Activated CD8-positive, alpha-beta memory T cell treated with anti-CD3 and anti-CD28 coated beads, Interleukin-2, amount 50 U/mL, for 48 hours (primary cell): Measurements from ENCODE around the gene DNAH8.
A peak's percentile ranks its signal among the peaks of the same experiment; 100 is the strongest.

Experiments used
- DNase-seq: peaks from one replicate; pipeline ENCODE4 v3.0.0-alpha.2; 2020

DNAH8 gene

GRCh38 chr6:38701551-38701950, 13.6 kb upstream of the DNAH8 start:
- no peak for DNase-seq

GRCh38 chr6:38702558-38703397, 12.3 kb upstream of the DNAH8 start, which contains the start of gene GLO1:
Gene GLO1, minus strand, starts transcription at chr6:38703145. Its CDS starts 91 bp downstream, at chr6:38703054.
- DNase-seq: peak; percentile 96

- DNase-seq: no peak
Measured at GRCh38 chr6:38703949-38704590, 11.0 kb upstream of the DNAH8 start.

DNA sequence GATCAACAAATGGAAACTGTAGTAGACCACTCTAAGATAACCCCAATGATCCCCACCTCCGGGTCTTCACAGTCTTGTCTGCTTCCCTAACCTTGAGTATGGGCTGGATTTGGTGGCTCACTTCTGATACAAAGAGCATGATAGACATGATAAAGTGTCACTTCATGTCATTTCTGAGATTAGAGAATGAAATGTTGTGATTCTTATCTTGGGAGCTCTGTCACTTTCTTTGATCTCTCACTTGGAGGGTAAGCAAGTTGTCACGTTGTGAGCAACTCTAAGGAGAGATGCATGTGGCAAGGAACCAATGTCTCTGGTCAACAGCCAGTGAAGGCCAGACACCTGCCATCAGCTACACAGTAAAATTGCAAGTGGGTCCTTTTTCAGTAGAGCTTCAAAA, 9.2 kb upstream of the DNAH8 start:
- no peak for DNase-seq

GRCh38 chr6:38708496-38708895, 6.6 kb upstream of the DNAH8 start:
- DNase-seq: no peak

DNA sequence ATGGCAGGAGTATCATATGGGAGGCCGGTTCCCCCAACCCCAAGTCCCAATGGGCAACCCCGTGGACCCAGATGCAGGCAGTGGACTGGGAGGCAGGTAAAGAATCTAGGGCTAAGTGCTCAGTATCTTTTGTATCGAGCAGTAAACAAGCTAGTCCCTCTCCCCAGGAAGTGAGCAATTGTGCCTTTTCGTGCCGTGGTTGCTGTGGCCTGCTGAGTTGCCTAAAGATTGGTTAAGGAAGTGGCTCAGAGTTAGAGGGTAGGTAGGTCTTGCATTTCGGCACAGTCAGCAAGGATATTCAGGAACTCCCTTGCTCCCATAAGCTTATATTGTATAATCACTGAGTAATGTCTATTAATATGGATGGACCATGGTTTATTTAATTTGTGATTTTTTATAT, 1.3 kb upstream of the DNAH8 start:
- DNase-seq: peak; percentile 75

DNA sequence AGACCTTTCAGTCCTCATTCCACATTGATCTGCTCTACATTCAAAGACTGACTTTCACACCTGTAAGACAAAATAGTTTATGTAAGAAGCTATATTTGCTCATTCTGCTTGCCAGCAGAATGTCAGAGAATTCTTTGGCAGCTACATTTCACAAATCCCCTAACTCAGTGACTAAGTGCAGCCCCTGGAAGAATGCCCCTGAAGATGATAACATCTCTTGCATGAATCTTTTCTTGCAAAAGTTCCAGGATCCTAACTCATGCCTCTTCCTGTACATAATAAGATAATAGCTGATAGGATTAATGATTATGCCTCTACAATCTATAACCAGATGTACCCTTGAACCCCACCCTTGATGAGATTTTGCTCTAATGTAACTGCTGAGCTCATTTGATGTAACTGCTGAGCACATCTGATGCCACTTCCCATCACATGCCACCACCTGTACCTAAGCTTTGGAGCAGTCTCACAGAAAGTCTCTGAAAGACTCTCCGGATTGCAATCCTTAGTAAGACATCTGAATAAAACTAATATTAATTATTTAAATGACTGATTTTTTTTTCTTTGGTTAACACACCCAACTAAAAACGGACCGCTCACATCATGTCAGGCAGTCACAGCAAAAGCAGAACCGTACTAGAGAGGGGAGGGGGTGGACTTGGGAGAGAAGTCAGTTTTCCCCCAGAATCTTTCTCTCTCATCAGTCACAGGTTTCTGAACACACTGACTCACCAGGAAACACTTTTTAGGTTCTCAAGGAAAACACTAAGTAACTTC, 684 bp upstream of the DNAH8 start:
- no peak for DNase-seq

DNA sequence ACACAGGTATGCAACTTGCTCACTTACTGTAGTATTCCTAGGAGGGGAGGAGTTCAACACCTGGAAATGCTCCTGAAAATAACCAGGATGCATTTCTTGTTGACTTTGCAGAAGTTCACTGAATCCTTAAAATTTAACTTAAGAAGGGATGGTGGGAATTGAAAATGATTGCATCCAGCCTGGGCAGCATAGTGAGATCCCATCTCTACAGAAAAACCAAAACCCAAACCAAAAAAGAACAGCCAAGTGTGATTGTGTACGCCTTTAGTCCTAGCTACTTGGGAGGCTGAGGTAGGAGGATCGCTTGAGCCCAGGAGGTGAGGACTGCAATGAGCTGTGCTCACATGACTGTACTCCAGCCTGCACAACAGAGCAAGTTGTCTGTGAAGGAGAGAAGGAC, 1.7 kb downstream of the DNAH8 start:
- no peak for DNase-seq

GRCh38 chr6:38719358-38719757, 4.2 kb downstream of the DNAH8 start:
- DNase-seq: no peak

GRCh38 chr6:38720295-38720694, 5.2 kb downstream of the DNAH8 start:
- no peak for DNase-seq

DNA sequence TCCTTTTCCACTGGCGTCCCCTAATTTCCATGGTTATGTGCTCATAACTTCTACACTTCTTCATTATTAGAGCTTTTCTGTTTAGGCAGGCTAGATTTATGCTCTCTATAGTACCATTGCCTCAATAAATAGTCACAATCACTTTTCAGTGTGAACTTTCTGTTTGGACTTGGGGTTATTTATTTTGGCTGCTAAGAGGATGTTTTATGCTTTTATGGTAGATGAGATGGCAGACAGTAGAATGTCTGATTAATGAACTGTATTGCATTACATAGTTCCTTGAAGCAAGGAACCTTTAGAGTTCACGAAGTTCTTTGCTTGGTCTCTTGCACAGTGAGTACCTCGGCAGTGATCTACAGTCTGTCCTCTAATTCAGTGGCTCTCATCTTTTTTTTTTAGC, 6.9 kb downstream of the DNAH8 start:
- no peak for DNase-seq

GRCh38 chr6:38722727-38723334, 7.7 kb downstream of the DNAH8 start:
- no peak for DNase-seq

DNA sequence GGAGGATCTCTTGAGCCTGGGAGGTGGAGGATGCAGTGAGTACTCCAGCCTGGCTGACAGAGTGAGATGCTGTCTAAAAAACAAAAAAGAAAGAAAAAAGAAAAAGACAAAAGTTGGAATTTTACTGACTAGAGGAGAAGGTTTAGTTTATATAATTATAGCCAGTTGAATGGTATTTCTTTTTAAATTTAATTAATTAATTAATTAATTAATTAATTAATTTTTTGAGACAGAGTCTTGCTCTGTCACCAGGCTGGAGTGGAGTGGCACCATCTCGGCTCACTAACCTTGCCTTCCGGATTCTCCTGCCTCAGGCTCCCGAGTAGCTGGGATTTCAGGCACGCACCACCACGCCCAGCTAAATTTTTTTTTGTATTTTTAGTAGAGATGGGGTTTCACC, 8.7 kb downstream of the DNAH8 start:
- DNase-seq: no peak

DNA sequence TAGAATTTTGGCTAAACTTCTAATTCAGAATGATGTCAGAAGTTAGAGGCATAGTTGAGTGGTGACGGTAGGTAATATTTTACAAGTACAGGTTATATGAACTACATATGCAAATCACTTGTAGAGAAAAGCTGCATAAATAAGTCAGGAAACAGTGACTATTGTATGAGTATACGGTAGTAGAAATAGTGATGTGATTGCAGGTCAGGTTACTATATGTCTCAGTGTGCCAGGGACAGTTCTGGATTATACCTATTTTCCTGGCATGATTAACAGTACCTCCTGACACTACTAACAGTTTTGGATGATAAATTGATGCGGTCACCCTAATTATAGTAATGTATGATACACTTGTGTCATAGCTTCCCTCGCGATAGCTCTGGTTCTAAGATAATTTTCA, 9.2 kb downstream of the DNAH8 start:
- DNase-seq: no peak

DNA sequence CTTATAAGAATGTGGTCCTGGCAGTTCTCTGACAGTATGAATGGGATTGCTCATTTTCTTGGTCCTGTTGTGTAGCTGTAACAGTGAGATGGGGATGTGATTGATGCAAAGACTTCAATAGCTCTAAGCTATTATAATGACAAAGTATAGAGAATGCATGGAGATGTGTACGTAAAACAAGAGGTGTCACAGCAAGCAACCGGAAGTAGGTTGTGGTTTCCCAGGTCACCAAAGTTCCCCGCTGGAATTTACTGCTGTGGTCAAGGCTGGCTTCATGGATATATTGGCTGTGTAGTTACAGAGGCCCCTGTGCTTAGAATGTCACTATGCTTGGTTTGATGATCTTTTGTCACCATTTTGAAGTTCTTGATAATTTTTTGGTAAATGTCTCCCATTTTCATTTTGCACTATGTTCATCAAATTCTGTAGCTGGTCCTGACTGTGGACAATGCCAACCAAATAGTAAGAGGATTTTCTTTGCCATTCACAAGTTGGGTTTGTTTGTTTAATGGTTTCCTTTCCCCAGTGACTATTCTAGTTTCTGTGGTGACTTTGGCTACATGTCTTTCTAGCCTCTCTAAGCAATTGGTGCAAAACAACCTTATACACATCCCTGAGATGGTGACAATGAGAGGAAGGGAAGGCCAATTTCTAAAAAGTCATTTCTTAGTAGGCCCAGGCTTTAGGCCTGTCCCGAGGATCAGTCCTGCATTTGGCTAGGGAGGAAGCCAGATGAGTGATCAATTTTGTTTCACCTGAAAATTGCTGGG, 10.5 kb downstream of the DNAH8 start:
- no peak for DNase-seq

DNA sequence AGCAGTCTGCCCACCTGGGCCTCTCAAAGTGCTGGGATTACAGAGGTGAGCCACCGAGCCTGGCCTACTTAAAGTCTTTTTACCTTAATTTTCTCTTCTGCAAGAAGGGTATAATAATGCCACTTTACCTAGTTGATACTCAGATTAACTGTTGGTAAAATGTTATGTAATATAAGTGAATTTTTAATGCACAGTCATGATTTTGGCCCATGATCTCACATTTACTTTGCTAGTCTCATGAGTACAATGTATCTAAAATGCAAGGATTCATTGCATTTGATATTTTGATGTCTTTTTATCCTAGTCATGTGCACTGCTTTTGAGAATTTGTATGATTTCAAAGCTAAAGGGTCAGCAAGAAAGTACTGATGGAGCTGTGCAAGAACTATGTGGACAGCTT, 13.1 kb downstream of the DNAH8 start:
- no peak for DNase-seq

DNA sequence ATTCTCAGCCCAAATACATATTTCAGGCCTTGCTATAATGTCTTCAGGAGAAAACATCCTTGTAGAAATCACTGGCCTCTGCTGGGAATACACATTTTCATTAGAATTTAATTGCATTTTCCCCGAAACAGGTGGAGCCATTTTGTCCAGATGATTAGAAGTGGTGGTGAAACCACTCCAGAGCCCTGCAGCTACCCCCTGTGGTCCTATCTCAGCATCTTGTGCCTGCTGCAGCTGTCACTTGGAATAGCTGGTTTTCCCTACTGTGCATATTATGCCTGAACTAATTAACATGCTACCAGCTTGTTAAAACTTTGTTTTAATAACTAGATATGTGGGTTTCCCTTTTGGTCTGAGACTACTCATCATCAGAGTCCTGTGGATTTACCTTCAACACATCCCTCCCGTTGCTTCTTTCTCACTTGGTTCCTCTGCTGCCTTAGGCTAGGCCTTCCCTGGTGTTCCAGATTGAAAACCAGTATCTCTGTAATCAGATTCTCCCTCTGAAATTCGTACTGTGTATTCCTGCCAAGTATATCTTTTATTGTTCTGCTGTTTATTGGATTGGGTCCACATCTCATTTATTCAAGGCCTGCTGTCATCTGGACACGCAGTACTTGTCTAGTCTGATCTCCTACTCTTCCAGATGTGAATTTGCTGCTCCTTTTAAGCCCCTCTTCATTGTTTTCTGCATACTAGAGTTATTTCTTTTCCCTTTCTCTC, 15.2 kb downstream of the DNAH8 start:
- no peak for DNase-seq

DNA sequence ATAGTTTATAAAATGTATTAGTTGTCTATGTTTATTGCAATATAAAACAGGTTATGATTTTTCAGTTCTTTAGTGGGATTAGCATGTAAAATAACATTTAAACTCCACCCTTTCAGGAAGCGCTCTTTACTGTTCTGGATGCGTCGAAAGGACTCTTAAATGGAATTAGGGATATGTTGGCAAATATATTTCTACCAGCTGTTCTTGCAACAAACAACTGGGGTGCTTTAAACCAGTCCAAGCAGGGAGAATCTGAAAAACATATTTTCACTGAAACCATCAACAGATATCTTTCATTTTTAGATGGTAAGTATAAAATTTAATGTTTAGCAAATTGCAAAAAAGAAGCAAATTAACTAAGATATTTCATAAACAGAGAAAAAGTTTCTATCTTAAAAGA, 21.8 kb downstream of the DNAH8 start:
- DNase-seq: no peak

DNA sequence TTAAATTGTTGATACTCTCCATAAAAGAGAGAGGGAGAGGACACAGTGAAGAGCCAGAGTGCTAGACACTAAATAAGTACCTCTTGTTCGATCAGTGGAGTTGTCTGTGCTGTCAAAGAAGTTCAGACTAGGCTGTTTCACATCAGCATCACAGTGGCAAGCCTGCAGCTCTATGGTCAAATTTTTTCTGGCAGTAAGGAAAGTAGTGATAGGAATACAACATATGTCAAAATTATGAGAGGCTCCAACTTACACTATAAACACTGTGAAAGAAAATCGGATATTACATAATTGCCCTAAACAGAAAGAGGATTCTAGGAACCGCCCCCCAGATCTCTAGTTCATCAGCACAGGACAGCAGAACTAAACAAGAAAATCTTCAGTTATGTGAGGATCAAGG, 23.1 kb downstream of the DNAH8 start:
- DNase-seq: no peak

DNA sequence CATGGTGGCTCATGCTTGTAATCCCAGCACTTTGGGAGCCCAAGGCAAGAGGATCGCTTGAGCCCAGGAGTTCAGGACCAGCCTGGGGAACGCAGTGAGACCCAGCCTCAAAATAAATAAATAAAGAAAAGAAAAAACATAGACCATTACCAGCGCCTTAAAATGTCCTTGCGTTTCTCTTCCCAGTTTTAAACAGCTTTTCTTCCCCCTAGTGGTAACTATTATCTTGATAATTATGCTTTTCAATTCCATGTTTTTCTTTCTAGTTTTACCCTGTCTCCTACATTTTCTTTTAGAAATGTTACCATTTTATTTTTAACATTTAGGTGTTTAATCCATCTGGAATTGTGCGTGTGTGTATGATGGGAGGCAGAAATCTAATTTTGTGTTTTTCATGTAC, 24.4 kb downstream of the DNAH8 start:
- no peak for DNase-seq

GRCh38 chr6:38749473-38749872, 34.4 kb downstream of the DNAH8 start:
- DNase-seq: no peak
